Measurements from ENCODE around the gene NRP2. TPM values are rescaled to one million over a fixed set of nuclear protein-coding genes. Genes with fewer than 3 reads are reported as not detected.
A peak's percentile ranks its signal among the peaks of the same experiment; 100 is the strongest.

Gene NRP2
- total and polyA plus RNA-seq, 2 of the 13 experiments (the other 11 are each of a cell fraction or from before 2014, with no cell fraction given) = 0.65 to 1.4 TPM

GRCh38 chr2:205805136-205805535 is 122.8 kb downstream of the NRP2 start:
- Histone ChIP-seq H4K20me1 (ENCODE audit: insufficient read depth, low read length) (no peaks in the 10 kb centered on the region), H3K4me1 (ENCODE audit: insufficient read depth, low read length) (peaks cover 17% of the 10 kb centered on the region), H3K27me3 (ENCODE audit: control insufficient read depth in 1 of 2, insufficient read depth in 2 of 2, low read length in 2 of 2) (peaks cover 3 to 37% of the 10 kb centered on the region in 2 experiments; a peak in 4 of 5 replicates), H2AFZ (ENCODE audit: low read length) (no peak overlapping the region), H3K36me3 (replicated peaks in 1 of 2; ENCODE audit: control insufficient read depth in 1 of 2, insufficient read depth in 2 of 2, low read length in 2 of 2) (no peaks in the 10 kb centered on the region), H3K9me3 (ENCODE audit: low read length) (no peaks in the 10 kb centered on the region), H3K79me2 (ENCODE audit: insufficient read depth, low read length) (no peaks in the 10 kb centered on the region), H3K4me3 (replicated peaks in 1 of 3; ENCODE audit: insufficient read depth in 1 of 3, low read depth in 2 of 3, low read length in 3 of 3) (no peak overlapping the region), H3K4me2 (ENCODE audit: low read depth, low read length) (no peak overlapping the region), H3K9ac (ENCODE audit: insufficient read depth, low read depth, low read length) (no peak overlapping the region), H3K27ac (ENCODE audit: extremely low read length, insufficient read depth, low read length) (no peak overlapping the region)
- ATAC-seq (no peak), DNase-seq (ENCODE audit: low spot score) (no peak), FAIRE-seq (no peak)
- BruUV-seq (replicated peaks) = no TSS peak
- intact Hi-C loops (cut with micrococcal nuclease; ENCODE audit: unreplicated experiment) (no loop called here), in situ Hi-C loops (cut with HindIII; ENCODE audit: extremely low pct_ligation_motif_present, low pct_unique_long_range_greater_than_20kb) (no loop called here)
- POLR2A ChIA-PET = no interaction called here
- CTCF ChIA-PET (ENCODE audit: low intra/inter-chr PET ratio, low total read pairs) = no interaction called here
- TF ChIP-seq SP4 (CRISPR knock-in tag; IDR thresholded peaks at IDR 0.05) (no peak), DNMT3B (CRISPR knock-in tag; conservative IDR thresholded peaks at IDR 0.05) (no peak), ZNF354B (CRISPR knock-in tag; IDR thresholded peaks at IDR 0.05) (no peak)
- WGBS (ENCODE audit: low lambda C conversion rate) = 63% methylated on average over 8 of the region's 8 CpGs

DNA sequence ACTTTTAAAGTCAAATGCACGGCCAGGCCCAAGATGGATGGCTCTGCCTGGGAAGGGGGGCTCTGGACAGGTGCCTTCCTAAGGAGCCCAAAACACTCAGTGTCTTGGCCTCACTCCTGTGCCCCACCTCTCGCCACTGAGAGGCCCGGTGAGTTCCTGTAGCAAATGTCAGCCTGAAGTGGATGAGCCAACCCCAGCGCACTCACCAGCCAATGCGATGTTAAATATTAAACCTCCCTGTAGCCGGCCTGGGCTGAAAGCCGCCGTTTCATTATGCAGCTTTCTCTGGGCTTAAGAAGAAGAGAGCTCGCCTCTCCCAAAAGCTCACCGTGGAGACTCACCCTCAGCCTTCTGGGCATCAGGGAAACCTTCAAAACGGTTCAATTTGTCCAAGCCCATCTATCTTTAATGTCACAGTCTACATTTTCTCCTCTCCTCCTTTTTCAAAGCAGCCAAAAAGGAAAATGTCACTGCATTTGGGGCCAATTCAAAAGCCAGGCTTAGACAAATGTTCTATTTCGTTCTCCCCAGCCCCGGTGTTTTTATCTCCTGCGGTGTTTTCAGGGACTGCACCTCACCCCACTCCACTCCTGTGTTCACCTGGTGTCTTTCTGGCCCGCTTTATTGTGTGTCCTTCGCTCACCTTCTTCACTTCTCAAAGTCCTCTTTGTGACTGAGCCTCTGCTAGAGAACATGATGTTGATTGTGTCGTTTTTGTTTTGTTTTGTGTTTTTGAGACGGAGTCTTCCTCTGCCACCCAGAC is 124.0 kb downstream of the NRP2 start:
- CTCF ChIA-PET (ENCODE audit: low intra/inter-chr PET ratio, low total read pairs) = no interaction called here
- Histone ChIP-seq H3K36me3 (replicated peaks in 1 of 2; ENCODE audit: control insufficient read depth in 1 of 2, insufficient read depth in 2 of 2, low read length in 2 of 2) (no peaks in the 10 kb centered on the region), H3K4me2 (ENCODE audit: low read depth, low read length) (peak overlapping the region; percentile 76), H2AFZ (ENCODE audit: low read length) (peak overlapping the region; percentile 30), H3K27ac (ENCODE audit: extremely low read length, insufficient read depth, low read length) (no peak overlapping the region), H3K4me3 (replicated peaks in 1 of 3; ENCODE audit: insufficient read depth in 1 of 3, low read depth in 2 of 3, low read length in 3 of 3) (peak overlapping the region; percentile 25 to 44 (median 27)), H3K79me2 (ENCODE audit: insufficient read depth, low read length) (no peaks in the 10 kb centered on the region), H3K9ac (ENCODE audit: insufficient read depth, low read depth, low read length) (no peak overlapping the region), H3K4me1 (ENCODE audit: insufficient read depth, low read length) (peaks cover 17% of the 10 kb centered on the region), H3K9me3 (ENCODE audit: low read length) (no peaks in the 10 kb centered on the region), H3K27me3 (ENCODE audit: control insufficient read depth in 1 of 2, insufficient read depth in 2 of 2, low read length in 2 of 2) (peaks cover 3 to 37% of the 10 kb centered on the region in 2 experiments; a peak in 4 of 5 replicates), H4K20me1 (ENCODE audit: insufficient read depth, low read length) (no peaks in the 10 kb centered on the region)
- POLR2A ChIA-PET = interaction anchor here (0.6 kb wide), 1 partner anchor 9 kb away, joined by 4 read pairs; no protein-coding TSS in a partner anchor
- in situ Hi-C loops (cut with HindIII; ENCODE audit: extremely low pct_ligation_motif_present, low pct_unique_long_range_greater_than_20kb) = no loop called here
- peak; percentile 99 for ATAC-seq
- 2% methylated on average over 16 of the region's 18 CpGs for WGBS (ENCODE audit: low lambda C conversion rate)
- BruUV-seq (replicated peaks) = no TSS peak
- FAIRE-seq = peak; percentile 83
- DNase-seq (ENCODE audit: low spot score) = peak; percentile 56
- intact Hi-C loops (cut with micrococcal nuclease; ENCODE audit: unreplicated experiment) = no loop called here
- TF ChIP-seq TCF7L2 (IDR thresholded peaks at IDR 0.05; ENCODE audit: low read depth, low read length) = no peak
- no peak for TF ChIP-seq ZBTB14 (CRISPR knock-in tag; IDR thresholded peaks at IDR 0.05)
- TF ChIP-seq SIX1 (CRISPR knock-in tag; IDR thresholded peaks at IDR 0.05; ENCODE audit: borderline replicate concordance) = 0 out of 2 replicates have a peak, but pooled peaks have one; percentile 7
- TF ChIP-seq, protein P1, sequence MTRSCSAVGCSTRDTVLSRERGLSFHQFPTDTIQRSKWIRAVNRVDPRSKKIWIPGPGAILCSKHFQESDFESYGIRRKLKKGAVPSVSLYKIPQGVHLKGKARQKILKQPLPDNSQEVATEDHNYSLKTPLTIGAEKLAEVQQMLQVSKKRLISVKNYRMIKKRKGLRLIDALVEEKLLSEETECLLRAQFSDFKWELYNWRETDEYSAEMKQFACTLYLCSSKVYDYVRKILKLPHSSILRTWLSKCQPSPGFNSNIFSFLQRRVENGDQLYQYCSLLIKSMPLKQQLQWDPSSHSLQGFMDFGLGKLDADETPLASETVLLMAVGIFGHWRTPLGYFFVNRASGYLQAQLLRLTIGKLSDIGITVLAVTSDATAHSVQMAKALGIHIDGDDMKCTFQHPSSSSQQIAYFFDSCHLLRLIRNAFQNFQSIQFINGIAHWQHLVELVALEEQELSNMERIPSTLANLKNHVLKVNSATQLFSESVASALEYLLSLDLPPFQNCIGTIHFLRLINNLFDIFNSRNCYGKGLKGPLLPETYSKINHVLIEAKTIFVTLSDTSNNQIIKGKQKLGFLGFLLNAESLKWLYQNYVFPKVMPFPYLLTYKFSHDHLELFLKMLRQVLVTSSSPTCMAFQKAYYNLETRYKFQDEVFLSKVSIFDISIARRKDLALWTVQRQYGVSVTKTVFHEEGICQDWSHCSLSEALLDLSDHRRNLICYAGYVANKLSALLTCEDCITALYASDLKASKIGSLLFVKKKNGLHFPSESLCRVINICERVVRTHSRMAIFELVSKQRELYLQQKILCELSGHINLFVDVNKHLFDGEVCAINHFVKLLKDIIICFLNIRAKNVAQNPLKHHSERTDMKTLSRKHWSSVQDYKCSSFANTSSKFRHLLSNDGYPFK (CRISPR knock-in tag; IDR thresholded peaks at IDR 0.05; ENCODE audit: borderline replicate concordance) = no peak
- 0 out of 2 replicates have a peak, but pooled peaks have one; percentile 34 for TF ChIP-seq SAP130 (CRISPR knock-in tag; IDR thresholded peaks at IDR 0.05; ENCODE audit: low read depth)
- TF ChIP-seq CBX5 (CRISPR knock-in tag; IDR thresholded peaks at IDR 0.05; ENCODE audit: borderline replicate concordance) = no peak
- TF ChIP-seq MAFG (CRISPR knock-in tag; IDR thresholded peaks at IDR 0.05) = no peak
